AG10803 (cell line): ENCODE measurements around the gene RNFT1.
"Not testable (repeated sequence)": the region's sequence is repeated elsewhere in the genome, so short reads cannot be mapped to it uniquely, and the experiment has no call there.

Experiments
- DNase-seq: peaks from one replicate; pipeline ENCODE4 v3.0.0; 2010; ENCODE audit warnings: low read depth
- H3K4me3 ChIP-seq: 2 replicates; pipeline ENCODE4 v1.5.1; 2011; ENCODE audit warnings: mild to moderate bottlenecking, low read length, control low read depth
- TF ChIP-seq, protein P1 (sequence below): conservative IDR thresholded peaks from 2 replicates; pipeline ENCODE4 v1.5.1; 2011; ENCODE audit warnings: mild to moderate bottlenecking, low read length, control low read depth, inconsistent platforms

The RNFT1 gene, protein sequence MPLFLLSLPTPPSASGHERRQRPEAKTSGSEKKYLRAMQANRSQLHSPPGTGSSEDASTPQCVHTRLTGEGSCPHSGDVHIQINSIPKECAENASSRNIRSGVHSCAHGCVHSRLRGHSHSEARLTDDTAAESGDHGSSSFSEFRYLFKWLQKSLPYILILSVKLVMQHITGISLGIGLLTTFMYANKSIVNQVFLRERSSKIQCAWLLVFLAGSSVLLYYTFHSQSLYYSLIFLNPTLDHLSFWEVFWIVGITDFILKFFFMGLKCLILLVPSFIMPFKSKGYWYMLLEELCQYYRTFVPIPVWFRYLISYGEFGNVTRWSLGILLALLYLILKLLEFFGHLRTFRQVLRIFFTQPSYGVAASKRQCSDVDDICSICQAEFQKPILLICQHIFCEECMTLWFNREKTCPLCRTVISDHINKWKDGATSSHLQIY

DNA sequence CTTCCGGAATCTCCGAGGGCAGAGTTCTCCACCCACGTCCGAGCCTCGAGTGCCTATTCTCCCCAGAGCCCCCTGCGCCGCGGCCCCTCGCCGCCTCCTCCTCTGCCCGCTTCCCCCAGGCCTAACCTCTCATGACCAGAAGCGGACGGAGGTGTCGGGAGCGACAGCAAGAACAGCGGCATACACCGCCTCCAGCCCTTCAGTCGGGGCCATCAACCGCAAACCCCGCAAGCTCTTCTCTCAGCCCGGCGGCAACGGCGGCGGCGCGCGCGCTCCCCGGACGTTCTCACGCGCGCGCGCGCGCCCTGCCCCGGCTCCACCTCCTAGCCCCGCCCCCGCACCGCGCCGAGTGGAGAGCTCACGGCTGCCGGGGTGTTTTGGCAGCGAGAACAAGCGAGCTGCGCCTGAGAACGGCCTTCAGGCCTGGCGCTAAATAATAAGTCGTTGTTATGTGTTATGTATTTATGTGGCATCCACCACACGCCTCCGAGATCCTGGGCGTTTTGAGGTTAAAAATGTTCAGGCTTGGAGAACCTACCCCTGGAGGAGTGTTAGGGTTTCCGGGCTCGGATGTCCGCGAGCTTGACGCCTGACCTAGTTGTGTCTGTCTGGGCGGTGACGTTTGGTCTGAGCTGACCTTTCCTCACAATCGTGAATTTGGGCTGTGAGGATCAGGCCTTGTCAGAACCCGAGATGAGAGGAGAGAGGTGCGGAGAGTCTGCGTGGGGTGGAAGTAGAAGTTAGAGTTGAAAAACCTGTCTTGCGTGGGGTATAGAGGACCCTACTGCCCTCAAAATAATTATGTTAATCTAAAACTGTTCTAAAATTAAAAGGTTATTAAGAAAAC is at the start of gene RNFT1:
TSS of gene RNFT1 (minus strand) at position 259 of the 847 bp plus-strand sequence. CDS start at position 182, 77 bp downstream.
- peak within 1 kb of the TSS; percentile 94 for H3K4me3 ChIP-seq
- TF ChIP-seq, protein P1, sequence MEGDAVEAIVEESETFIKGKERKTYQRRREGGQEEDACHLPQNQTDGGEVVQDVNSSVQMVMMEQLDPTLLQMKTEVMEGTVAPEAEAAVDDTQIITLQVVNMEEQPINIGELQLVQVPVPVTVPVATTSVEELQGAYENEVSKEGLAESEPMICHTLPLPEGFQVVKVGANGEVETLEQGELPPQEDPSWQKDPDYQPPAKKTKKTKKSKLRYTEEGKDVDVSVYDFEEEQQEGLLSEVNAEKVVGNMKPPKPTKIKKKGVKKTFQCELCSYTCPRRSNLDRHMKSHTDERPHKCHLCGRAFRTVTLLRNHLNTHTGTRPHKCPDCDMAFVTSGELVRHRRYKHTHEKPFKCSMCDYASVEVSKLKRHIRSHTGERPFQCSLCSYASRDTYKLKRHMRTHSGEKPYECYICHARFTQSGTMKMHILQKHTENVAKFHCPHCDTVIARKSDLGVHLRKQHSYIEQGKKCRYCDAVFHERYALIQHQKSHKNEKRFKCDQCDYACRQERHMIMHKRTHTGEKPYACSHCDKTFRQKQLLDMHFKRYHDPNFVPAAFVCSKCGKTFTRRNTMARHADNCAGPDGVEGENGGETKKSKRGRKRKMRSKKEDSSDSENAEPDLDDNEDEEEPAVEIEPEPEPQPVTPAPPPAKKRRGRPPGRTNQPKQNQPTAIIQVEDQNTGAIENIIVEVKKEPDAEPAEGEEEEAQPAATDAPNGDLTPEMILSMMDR: no peak
- DNase-seq: peak; percentile 75

DNA sequence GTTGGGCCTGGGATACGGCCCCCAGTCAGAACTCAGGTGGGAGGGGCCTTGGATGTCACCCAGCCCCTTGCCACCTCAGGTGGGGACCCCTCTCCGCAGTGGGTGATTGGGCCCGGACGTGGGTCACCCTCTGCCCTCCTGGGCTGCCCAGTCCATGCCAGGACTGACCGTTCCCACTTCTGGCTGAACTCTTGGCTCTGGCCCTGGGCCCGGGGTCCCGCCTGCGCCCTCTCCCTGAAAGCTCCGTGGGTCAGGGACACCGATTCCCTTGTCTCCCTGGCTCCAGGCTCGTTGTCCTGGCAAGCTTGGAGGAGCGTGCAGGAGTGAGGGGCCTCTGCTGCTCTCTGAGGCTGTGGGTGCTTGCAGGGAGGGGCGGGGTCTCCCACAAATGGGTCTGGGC is 44.8 kb upstream of the RNFT1 start:
- DNase-seq, H3K4me3 ChIP-seq: not testable (repeated sequence)

DNA sequence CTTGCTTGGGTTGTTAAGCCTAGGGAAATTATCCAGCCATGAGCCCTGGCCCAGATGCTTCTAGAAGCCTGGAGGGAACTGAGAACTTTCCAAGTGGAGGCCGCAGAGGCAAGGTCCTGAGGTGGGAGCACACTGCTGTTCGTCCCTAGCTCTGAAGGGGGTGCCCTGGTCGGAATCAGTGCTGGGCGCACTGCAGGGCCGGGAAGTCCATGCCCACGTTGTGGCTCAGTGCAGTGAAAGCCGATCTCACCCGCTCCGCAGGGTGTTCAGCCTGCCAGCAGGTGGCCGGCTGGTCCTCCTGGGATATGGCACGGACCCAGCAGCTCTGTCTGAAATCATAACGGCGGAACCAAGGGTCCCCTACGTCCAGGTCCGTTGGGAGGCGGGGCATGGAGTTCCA is 43.8 kb upstream of the RNFT1 start:
- not testable (repeated sequence) for DNase-seq

DNA sequence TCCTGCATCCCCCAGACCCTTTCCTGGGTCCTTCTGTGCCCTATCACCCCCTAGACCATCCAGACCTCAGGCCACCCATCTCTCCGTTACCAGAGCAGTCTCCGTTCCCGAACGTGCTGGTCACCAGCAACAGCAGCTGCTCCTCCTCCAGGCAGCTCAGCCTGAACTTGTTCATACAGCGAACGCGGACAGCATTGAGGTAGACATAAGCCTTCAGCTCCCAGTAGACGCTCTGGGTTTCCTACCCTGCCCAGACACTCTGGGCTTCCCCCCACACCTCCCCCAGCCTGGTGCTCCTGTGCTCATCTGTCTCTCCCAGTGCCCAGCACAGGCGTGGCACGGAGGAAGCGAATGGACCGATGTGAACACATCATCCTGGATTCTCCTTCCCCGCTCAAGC is 41.6 kb upstream of the RNFT1 start:
- no peak overlapping the region for H3K4me3 ChIP-seq
- TF ChIP-seq, protein P1: no peak
- DNase-seq: no peak

More for the DNA sequence above, 43.8 kb upstream of the RNFT1 start:
- not testable (repeated sequence) for H3K4me3 ChIP-seq

DNA sequence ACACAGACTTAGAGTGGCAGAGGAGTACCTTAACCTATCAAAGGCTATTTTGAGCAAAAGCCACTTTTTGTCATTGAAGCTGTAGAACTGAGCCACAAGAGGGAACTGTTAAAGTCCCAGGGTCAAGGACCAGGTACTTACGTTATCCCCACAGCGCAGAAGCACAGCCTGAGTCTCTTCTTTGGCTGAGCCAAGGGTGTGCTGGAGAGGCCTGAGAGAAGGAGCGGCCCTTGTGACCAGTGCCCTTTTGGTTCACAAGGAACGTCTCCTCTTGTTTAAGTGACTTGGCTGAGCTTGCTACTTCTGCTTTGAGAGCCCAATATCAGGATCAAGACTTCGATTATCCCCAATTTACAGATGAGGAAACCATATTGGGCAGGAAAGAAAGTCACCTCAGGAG is 40.0 kb upstream of the RNFT1 start:
- not testable (repeated sequence) for H3K4me3 ChIP-seq, DNase-seq

DNA sequence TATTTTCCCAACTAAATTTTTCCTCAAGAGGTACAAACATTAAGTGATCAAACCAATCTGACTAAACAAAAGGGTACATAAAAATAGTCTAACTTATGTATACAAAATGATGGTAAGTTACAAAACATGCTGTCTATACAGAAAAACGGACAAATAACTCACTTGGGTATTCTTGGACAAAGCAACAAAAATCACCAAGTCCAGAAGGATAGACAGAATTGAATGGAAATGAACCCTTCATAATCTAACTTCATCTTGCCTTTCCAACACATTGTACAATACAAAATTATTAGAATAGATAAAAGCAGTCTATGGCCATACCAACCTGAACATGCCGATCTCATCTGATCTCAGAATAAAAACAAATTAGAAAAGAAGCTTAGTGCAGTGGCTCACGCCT is 37.9 kb upstream of the RNFT1 start:
- H3K4me3 ChIP-seq, DNase-seq: not testable (repeated sequence)

DNA sequence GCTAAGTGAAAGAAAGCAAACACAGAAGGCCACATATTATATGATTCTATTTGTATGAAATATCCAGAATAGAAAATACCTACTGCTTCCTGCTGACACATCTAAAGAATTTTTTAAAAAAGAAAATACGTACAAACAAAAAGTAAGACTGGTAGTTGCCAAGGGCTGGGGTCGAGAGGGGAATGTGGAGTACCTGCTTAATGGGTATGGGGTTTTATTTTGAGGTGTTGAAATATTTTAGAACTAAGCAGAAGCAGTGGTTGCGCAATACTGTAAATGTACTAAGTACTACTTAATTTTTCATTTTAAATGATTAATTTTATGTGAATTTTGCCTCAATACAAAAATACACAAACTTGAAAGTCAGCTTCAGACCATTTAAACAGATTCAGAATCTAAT is 32.1 kb upstream of the RNFT1 start:
- not testable (repeated sequence) for H3K4me3 ChIP-seq, DNase-seq

DNA sequence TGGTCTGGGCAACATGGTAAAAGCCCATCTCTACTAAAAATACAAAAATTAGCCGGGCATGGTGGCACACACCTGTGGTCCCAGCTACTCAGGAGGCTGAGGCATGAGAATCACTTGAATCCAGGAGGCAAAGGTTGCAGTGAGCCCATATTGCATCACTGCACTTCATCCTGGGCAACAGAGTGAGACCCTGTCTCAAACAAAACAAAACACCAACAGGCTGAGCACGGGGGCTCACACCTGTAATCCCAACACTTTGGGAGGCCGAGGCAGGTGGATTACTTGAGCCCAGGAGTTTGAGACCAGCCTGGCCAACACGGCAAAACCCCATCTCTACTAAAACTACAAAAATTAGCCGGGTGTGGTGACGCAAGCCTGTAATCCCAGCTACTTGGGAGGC is 10.6 kb upstream of the RNFT1 start:
- DNase-seq, H3K4me3 ChIP-seq: not testable (repeated sequence)

DNA sequence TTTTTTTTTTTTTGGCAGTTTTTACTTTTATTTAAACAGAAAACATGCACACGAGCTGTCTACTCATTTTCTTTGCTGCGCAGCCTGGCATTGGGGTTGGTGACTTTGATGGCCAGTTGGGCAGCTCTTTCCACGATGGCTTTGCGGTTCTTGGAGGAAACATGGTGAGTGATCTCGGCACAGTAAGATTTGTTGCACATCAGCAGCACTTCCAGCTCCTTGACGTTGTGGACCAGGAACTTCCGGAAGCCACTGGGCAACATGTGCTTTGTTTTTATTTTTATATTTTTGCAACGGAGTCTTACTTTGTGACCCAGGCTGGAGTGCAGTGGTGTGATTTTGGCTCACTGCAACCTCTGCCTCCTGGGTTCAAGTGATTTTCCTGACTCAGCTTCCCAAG is 8.9 kb upstream of the RNFT1 start:
- H3K4me3 ChIP-seq, DNase-seq: not testable (repeated sequence)

DNA sequence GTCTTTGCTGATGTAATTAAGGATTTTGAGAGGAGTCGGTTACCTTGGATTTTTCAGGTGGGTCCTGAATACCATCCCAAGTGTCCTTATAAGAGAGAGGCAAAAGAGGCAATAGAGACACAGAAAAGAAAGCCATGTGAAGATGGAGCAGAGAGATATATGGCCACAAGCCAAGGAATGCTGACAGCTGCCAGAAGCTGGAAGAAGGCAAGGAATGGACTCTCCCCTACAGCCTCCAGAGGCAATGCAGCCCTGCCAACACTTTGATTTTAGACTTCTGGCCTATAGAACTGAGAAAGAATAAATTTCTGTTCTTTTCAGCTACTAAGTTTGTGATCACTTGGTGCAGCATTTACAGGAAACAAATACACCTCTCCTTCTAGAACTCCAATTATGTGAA is 8.2 kb upstream of the RNFT1 start:
- TF ChIP-seq, protein P1: no peak

DNA sequence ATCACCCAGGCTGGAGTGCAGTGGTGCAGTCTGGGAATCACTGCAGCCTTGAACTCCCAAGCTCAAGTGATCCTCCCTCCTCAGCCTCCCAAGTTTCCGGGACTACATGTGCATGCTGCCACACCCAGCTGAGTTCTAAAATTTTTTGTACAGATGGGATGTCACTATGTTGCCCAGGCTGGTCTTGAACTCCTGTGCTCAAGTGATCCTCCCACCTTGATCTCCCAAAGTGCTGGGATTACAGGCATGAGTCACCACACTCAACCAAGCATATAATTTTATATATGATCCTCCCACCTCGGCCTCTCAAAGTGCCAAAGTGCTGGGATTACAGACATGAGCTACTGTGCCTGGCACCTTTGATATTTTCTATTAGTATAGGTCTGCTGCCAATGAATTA is 7.2 kb upstream of the RNFT1 start:
- DNase-seq, H3K4me3 ChIP-seq: not testable (repeated sequence)

More for the DNA sequence above, 8.2 kb upstream of the RNFT1 start:
- no peak overlapping the region for H3K4me3 ChIP-seq
- peak; percentile 22 for DNase-seq
